ENCODE results near the gene DRD5. TPM values are rescaled to one million over a fixed set of nuclear protein-coding genes. Genes with fewer than 3 reads are reported as not detected.
"Not testable (repeated sequence)": the region's sequence is repeated elsewhere in the genome, so short reads cannot be mapped to it uniquely, and the experiment has no call there.

Gene DRD5
- total RNA-seq, 1 donor from 2014 or later, result not detected

GRCh38 chr4:9792381-9792780 lies 10.9 kb downstream of the DRD5 start:
- TF ChIP-seq EZH2 (IDR thresholded peaks at IDR 0.05; ENCODE audit: insufficient read depth, low read length) (no peak), CTCF (IDR thresholded peaks at IDR 0.05; ENCODE audit: insufficient read depth, low read depth, low read length) (no peak)
- Histone ChIP-seq H3K9me3 (ENCODE audit: insufficient read depth, low read depth, low read length) (no peaks in the 10 kb centered on the region), H3K4me3 (ENCODE audit: insufficient read depth, low read depth, low read length) (no peak overlapping the region), H3K36me3 (ENCODE audit: insufficient read depth, low read length) (no peaks in the 10 kb centered on the region), H3K79me2 (ENCODE audit: insufficient read depth, low read length) (no peaks in the 10 kb centered on the region), H3K4me1 (ENCODE audit: insufficient read depth, low read length) (no peaks in the 10 kb centered on the region), H2AFZ (ENCODE audit: low read depth, low read length) (no peak overlapping the region), H3K27me3 (ENCODE audit: insufficient read depth, low read length) (no peaks in the 10 kb centered on the region), H3K9ac (ENCODE audit: low read length) (no peak overlapping the region), H4K20me1 (ENCODE audit: insufficient read depth, low read length) (no peaks in the 10 kb centered on the region), H3K27ac (ENCODE audit: low read depth, low read length) (no peak overlapping the region), H3K4me2 (ENCODE audit: low read length) (no peak overlapping the region)
- Mint-ChIP-seq H3K4me3 (ENCODE audit: unreplicated experiment) (no peak overlapping the region), H3K4me1 (ENCODE audit: low read depth, unreplicated experiment) (peaks cover 9% of the 10 kb centered on the region), H3K27ac (ENCODE audit: unreplicated experiment) (no peak overlapping the region), H3K36me3 (ENCODE audit: low read depth, unreplicated experiment) (no peaks in the 10 kb centered on the region), H3K9me3 (ENCODE audit: unreplicated experiment) (peaks cover 2% of the 10 kb centered on the region), H3K27me3 (ENCODE audit: low read depth, unreplicated experiment) (peaks cover 3% of the 10 kb centered on the region)
- FAIRE-seq, result no peak
- DNase-seq (ENCODE audit: low read depth), result no peak

DNA sequence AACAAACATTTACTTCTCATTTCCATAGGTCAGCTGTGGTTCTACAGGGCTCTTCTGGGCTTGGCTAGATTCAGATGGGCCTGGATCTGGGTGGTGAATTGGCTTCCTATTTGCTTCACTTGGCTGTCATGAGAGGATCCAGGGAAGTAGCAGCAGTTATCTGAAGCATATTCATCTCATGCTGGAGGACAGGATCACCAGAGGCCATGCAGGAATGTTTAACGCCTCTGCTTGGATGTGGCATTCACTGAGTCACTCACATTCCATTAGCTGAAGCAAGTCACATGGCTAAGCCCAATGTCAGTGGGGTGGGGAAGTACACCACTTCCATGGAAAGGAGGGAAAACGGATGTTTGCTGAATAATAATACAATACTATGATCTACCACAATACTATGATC lies 15.2 kb downstream of the DRD5 start:
- H3K9me3 Mint-ChIP-seq (ENCODE audit: unreplicated experiment); H4K20me1 ChIP-seq (ENCODE audit: insufficient read depth, low read length); H3K27ac ChIP-seq (ENCODE audit: low read depth, low read length); H3K4me1 Mint-ChIP-seq (ENCODE audit: low read depth, unreplicated experiment); H3K36me3 Mint-ChIP-seq (ENCODE audit: low read depth, unreplicated experiment); H3K4me3 Mint-ChIP-seq (ENCODE audit: unreplicated experiment); DNase-seq (ENCODE audit: low read depth); H3K79me2 ChIP-seq (ENCODE audit: insufficient read depth, low read length); H3K4me3 ChIP-seq (ENCODE audit: insufficient read depth, low read depth, low read length); H3K4me2 ChIP-seq (ENCODE audit: low read length); H2AFZ ChIP-seq (ENCODE audit: low read depth, low read length); FAIRE-seq; H3K36me3 ChIP-seq (ENCODE audit: insufficient read depth, low read length); H3K9ac ChIP-seq (ENCODE audit: low read length); H3K9me3 ChIP-seq (ENCODE audit: insufficient read depth, low read depth, low read length); H3K4me1 ChIP-seq (ENCODE audit: insufficient read depth, low read length); H3K27me3 ChIP-seq (ENCODE audit: insufficient read depth, low read length): not testable (repeated sequence)
- peaks cover 11% of the 10 kb centered on the region for H3K27me3 Mint-ChIP-seq (ENCODE audit: low read depth, unreplicated experiment)
- peak overlapping the region; percentile 49 for H3K27ac Mint-ChIP-seq (ENCODE audit: unreplicated experiment)

DNA sequence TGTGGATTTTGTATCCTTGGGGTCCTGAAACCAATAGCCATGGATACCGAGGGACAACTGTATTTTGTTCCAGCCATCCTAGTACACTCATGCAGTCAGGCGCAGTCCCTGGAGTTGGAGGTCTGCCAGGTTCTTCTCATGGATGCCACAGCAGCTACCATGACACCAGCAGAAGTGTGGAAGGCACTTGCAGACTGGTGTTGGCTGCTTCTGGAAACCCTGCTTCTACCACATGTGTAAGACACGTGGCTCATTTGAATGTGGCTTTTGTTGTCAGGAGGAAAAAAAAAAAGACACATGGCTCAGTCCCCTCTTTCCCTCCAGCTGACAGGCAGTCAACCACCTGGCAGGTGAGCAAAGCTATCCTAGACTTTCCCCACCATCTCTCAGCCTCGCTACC lies 19.4 kb downstream of the DRD5 start:
- H3K36me3 Mint-ChIP-seq (ENCODE audit: low read depth, unreplicated experiment), result no peaks in the 10 kb centered on the region
- no peak overlapping the region for H3K27ac Mint-ChIP-seq (ENCODE audit: unreplicated experiment)
- no peaks in the 10 kb centered on the region for H3K9me3 ChIP-seq (ENCODE audit: insufficient read depth, low read depth, low read length)
- no peak overlapping the region for H3K4me3 ChIP-seq (ENCODE audit: insufficient read depth, low read depth, low read length)
- H3K9ac ChIP-seq (ENCODE audit: low read length), result no peak overlapping the region
- H3K4me3 Mint-ChIP-seq (ENCODE audit: unreplicated experiment), result no peak overlapping the region
- no peak overlapping the region for H3K4me2 ChIP-seq (ENCODE audit: low read length)
- no peak for TF ChIP-seq EZH2 (IDR thresholded peaks at IDR 0.05; ENCODE audit: insufficient read depth, low read length)
- no peak for TF ChIP-seq CTCF (IDR thresholded peaks at IDR 0.05; ENCODE audit: insufficient read depth, low read depth, low read length)
- H3K27ac ChIP-seq (ENCODE audit: low read depth, low read length), result no peak overlapping the region
- no peaks in the 10 kb centered on the region for H3K9me3 Mint-ChIP-seq (ENCODE audit: unreplicated experiment)
- no peaks in the 10 kb centered on the region for H3K4me1 ChIP-seq (ENCODE audit: insufficient read depth, low read length)
- peaks cover 20% of the 10 kb centered on the region for H3K27me3 Mint-ChIP-seq (ENCODE audit: low read depth, unreplicated experiment)
- no peaks in the 10 kb centered on the region for H3K27me3 ChIP-seq (ENCODE audit: insufficient read depth, low read length)
- H2AFZ ChIP-seq (ENCODE audit: low read depth, low read length), result no peak overlapping the region
- no peak for FAIRE-seq
- no peaks in the 10 kb centered on the region for H3K79me2 ChIP-seq (ENCODE audit: insufficient read depth, low read length)
- DNase-seq (ENCODE audit: low read depth), result no peak
- peaks cover 9% of the 10 kb centered on the region for H3K4me1 Mint-ChIP-seq (ENCODE audit: low read depth, unreplicated experiment)
- no peaks in the 10 kb centered on the region for H3K36me3 ChIP-seq (ENCODE audit: insufficient read depth, low read length)
- no peaks in the 10 kb centered on the region for H4K20me1 ChIP-seq (ENCODE audit: insufficient read depth, low read length)
